DOHH2 (cell line): ENCODE results near the gene ERGIC2.

Experiments
- H3F3A ChIP-seq: fragments of 200-600 bp; sonication (generic), shearing (Covaris generic); 2 replicates; pipeline ENCODE4 v1.6.0; 2016; ENCODE audit warnings: antibody characterized with exemption, mild to moderate bottlenecking; ENCODE audit not compliant: control insufficient read depth, insufficient read depth
- H3K27ac ChIP-seq: fragments of 200-600 bp; sonication (generic); 2 replicates; pipeline ENCODE4 v1.5.1; 2014; ENCODE audit warnings: low read depth, mild to moderate bottlenecking, low read length, moderate library complexity
- H3K27me3 ChIP-seq: fragments of 200-600 bp; sonication (generic); 2 replicates; pipeline ENCODE4 v1.6.1; 2014; ENCODE audit warnings: mild to moderate bottlenecking, low read length, mixed read lengths; ENCODE audit not compliant: control insufficient read depth
- H3K36me3 ChIP-seq: fragments of 200-600 bp; sonication (generic); 2 replicates; pipeline ENCODE4 v1.6.1; 2014; ENCODE audit warnings: mild to moderate bottlenecking, low read length, moderate library complexity, mixed read lengths; ENCODE audit not compliant: control insufficient read depth
- H3K4me1 ChIP-seq: fragments of 200-600 bp; sonication (generic); 2 replicates; pipeline ENCODE4 v1.6.1; 2014; ENCODE audit warnings: mild to moderate bottlenecking, low read length, mixed read lengths; ENCODE audit not compliant: control insufficient read depth
- H3K4me2 ChIP-seq: fragments of 200-600 bp; sonication (generic); 2 replicates; pipeline ENCODE4 v1.6.0; 2014; ENCODE audit warnings: mild to moderate bottlenecking, low read length, moderate library complexity
- H3K4me3 ChIP-seq: fragments of 200-600 bp; sonication (generic); 2 replicates; pipeline ENCODE4 v1.5.1; 2014; ENCODE audit warnings: mild to moderate bottlenecking, low read length, mixed read lengths
- H3K79me2 ChIP-seq: fragments of 200-600 bp; sonication (generic); 2 replicates; pipeline ENCODE4 v1.6.1; 2014; ENCODE audit warnings: mild to moderate bottlenecking, low read length, mixed read lengths; ENCODE audit not compliant: control insufficient read depth
- H3K9me2 ChIP-seq: fragments of 200-600 bp; sonication (generic); replicated peaks from 2 replicates; pipeline ENCODE4 v1.6.1; 2014; ENCODE audit warnings: mild to moderate bottlenecking, low read length, mixed read lengths; ENCODE audit not compliant: control insufficient read depth
- H3K9me3 ChIP-seq: fragments of 200-600 bp; sonication (generic); 2 replicates; pipeline ENCODE4 v1.6.1; 2014; ENCODE audit warnings: antibody characterized with exemption, low read length, mixed read lengths; ENCODE audit not compliant: control insufficient read depth, insufficient read depth
- H4K20me1 ChIP-seq: fragments of 200-600 bp; sonication (generic); 2 replicates; pipeline ENCODE4 v1.6.0; 2014; ENCODE audit warnings: low read depth, mild to moderate bottlenecking, antibody characterized with exemption, low read length, moderate library complexity; ENCODE audit not compliant: control insufficient read depth, insufficient read depth
- EZH2phosphoT487 ChIP-seq: fragments of 200-600 bp; sonication (generic); IDR thresholded peaks from 2 replicates; pipeline ENCODE4 v1.6.1; 2017; ENCODE audit warnings: borderline replicate concordance, mild to moderate bottlenecking, antibody characterized with exemption, low read length, moderate library complexity, mixed read lengths
- TF ChIP-seq, protein P1 (sequence below): fragments of 200-600 bp; sonication (generic); IDR thresholded peaks from one replicate; pipeline ENCODE4 v1.5.1; 2014; ENCODE audit warnings: antibody characterized with exemption, mild to moderate bottlenecking, low read depth, low read length; ENCODE audit not compliant: poor library complexity, severe bottlenecking

Gene ERGIC2

DNA sequence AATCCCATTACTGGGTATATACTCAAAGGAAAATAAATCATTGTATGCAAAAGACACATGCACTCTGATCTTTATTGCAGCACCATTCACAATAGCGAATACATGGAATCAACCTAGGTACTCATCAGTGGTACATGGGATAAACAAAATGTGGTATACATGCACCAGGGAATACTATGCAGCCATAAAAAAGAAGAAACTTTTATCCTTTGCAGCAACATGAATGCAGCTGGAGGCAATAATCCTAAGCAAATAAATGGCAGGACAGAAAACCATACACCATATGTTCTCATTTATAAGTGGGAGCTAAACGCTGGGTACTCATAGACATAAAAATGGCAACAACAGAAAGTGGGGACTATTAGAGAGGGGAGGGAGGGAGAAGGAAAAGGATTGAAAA lies 15.9 kb downstream of the ERGIC2 start:
- 0 out of 2 replicates have a peak, but pooled peaks cover 5% of the 10 kb centered on the region for H3F3A ChIP-seq
- H3K4me2 ChIP-seq, result no peak overlapping the region
- H3K36me3 ChIP-seq, result peaks cover 81% of the 10 kb centered on the region
- H3K9me3 ChIP-seq, result no peaks in the 10 kb centered on the region
- H3K27ac ChIP-seq, result no peak overlapping the region
- no peak overlapping the region for H3K4me3 ChIP-seq
- TF ChIP-seq, protein P1, sequence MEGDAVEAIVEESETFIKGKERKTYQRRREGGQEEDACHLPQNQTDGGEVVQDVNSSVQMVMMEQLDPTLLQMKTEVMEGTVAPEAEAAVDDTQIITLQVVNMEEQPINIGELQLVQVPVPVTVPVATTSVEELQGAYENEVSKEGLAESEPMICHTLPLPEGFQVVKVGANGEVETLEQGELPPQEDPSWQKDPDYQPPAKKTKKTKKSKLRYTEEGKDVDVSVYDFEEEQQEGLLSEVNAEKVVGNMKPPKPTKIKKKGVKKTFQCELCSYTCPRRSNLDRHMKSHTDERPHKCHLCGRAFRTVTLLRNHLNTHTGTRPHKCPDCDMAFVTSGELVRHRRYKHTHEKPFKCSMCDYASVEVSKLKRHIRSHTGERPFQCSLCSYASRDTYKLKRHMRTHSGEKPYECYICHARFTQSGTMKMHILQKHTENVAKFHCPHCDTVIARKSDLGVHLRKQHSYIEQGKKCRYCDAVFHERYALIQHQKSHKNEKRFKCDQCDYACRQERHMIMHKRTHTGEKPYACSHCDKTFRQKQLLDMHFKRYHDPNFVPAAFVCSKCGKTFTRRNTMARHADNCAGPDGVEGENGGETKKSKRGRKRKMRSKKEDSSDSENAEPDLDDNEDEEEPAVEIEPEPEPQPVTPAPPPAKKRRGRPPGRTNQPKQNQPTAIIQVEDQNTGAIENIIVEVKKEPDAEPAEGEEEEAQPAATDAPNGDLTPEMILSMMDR, result no peak
- no peak for TF ChIP-seq EZH2phosphoT487
- no peaks in the 10 kb centered on the region for H3K27me3 ChIP-seq
- H3K4me1 ChIP-seq, result no peaks in the 10 kb centered on the region
- no peaks in the 10 kb centered on the region for H3K9me2 ChIP-seq
- H3K79me2 ChIP-seq, result peaks cover 8% of the 10 kb centered on the region
- 0 out of 2 replicates have a peak, but pooled peaks cover 3% of the 10 kb centered on the region for H4K20me1 ChIP-seq

DNA sequence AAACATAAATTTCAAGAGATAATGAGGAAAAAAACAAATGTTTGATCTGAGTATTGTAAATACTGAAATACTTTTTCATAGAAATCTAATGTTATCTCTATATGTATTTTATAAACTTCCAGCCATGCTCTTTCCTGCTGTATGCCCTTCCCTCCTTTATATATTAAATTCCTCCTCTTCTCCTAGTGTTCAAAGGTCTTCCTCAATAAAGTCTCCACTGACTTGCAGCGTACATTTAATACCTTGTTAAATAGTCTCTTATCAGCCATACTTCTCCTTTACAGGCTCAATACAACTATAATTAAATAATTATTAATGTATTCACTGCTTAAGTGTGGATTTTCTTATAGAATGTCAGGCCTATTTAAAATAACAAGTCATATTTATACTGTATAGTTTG lies 26.0 kb downstream of the ERGIC2 start:
- Histone ChIP-seq H3K79me2 (no peaks in the 10 kb centered on the region), H4K20me1 (no peaks in the 10 kb centered on the region), H3K27me3 (no peaks in the 10 kb centered on the region), H3K36me3 (peaks cover 53% of the 10 kb centered on the region), H3F3A (no peaks in the 10 kb centered on the region), H3K4me1 (no peaks in the 10 kb centered on the region), H3K9me2 (no peaks in the 10 kb centered on the region), H3K27ac (no peak overlapping the region), H3K4me3 (no peak overlapping the region), H3K9me3 (no peaks in the 10 kb centered on the region), H3K4me2 (no peak overlapping the region)
- TF ChIP-seq, protein P1, result no peak
- no peak for TF ChIP-seq EZH2phosphoT487

DNA sequence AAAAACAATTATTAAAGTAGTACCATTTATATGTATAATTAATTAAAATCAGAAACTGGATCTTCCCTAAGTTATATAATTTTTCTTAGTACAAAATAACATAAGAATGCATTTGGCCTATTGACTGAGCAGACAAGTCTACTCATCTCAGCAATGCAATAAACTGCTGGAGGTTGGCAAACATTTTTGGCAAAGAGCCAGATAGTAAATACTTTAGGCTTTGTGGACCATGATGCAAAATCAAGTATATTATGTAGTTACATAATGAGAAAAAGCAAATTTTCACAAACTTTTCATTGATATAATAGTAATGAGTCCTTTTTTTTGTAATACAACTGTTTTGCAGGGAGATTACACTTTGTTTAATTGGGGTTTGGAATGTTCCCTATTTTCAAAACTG lies 30.9 kb downstream of the ERGIC2 start:
- Histone ChIP-seq H3K9me3 (no peaks in the 10 kb centered on the region), H3K9me2 (no peaks in the 10 kb centered on the region), H3K4me3 (no peak overlapping the region), H4K20me1 (no peaks in the 10 kb centered on the region), H3K4me1 (no peaks in the 10 kb centered on the region), H3K36me3 (peaks cover 40% of the 10 kb centered on the region), H3K79me2 (no peaks in the 10 kb centered on the region), H3K27ac (no peak overlapping the region), H3K4me2 (no peak overlapping the region), H3F3A (no peaks in the 10 kb centered on the region), H3K27me3 (no peaks in the 10 kb centered on the region)
- TF ChIP-seq EZH2phosphoT487, result no peak
- TF ChIP-seq, protein P1, result no peak
